HG02642 (cell line): ENCODE data around the gene ENPP6.
"Not testable (repeated sequence)": the region's sequence is repeated elsewhere in the genome, so short reads cannot be mapped to it uniquely, and the experiment has no call there.

Experiments used
- ATAC-seq: cut with Tn5 transposase; IDR thresholded peaks from one replicate; pipeline ENCODE4 v1.9.1; 2021; ENCODE audit warnings: mild to moderate bottlenecking; ENCODE audit not compliant: unreplicated experiment, poor library complexity

Gene ENPP6

DNA sequence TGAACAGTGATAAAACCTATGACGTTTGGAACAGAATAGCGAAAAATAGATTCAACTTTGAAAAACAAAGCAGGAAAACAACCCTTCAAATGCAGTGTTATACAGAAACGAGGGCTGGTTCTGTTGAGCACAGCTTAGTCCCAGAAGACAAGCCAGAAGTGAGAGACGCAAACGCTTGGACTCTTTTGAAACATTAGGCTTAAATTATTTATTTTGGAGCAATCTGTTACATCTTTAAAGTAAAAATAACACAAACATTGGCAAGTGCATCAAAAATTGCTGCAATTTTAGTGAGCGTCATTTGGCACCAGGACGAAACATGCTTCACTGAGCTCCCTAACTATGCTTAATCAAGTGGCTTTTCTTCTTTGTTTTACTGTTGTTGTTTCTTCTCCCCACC lies 63.5 kb downstream of the ENPP6 start:
- ATAC-seq = no peak

DNA sequence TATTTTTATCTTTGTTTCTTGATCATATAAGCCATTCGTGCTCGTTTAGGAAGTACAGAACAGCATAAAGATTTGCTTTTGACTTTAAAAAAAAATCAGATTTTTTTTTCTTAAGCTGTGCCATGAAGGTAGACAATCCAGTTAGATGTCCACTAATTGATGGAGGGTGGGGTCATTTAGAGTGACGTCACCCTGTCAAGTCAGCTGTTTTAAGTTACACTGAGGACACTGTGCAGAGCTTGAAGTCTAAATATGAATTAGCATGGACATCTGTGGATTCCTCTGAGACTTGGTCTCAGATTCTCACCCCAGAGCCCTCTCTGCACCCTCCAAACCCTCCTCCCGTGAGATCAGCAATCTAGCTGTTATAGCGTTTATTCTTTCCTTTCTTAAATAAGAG lies 63.9 kb downstream of the ENPP6 start:
- no peak for ATAC-seq

DNA sequence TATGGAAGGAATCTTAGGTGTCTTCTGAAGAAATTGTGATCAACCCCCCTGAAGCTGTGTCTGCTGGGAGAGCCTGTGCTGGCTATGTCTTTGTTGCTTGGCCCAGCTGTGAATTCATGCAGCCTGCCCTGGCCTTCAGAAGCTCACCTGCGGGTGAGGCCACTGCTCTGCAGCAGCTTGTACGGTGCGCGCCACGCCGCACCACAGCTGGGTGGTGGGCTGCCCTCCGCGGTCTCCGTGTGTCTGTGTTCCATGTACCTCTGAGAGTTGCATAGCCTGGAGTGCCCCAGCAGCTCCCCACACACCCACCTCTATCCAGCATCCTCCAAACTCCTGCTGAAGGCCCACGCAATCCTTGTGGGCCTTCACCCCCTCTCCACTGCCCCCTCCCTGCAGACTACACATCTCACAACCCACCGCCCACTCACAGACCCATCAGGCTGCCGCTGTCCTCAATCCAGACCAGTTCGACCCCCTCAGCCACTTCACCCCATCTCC lies 65.6 kb downstream of the ENPP6 start:
- no peak for ATAC-seq

DNA sequence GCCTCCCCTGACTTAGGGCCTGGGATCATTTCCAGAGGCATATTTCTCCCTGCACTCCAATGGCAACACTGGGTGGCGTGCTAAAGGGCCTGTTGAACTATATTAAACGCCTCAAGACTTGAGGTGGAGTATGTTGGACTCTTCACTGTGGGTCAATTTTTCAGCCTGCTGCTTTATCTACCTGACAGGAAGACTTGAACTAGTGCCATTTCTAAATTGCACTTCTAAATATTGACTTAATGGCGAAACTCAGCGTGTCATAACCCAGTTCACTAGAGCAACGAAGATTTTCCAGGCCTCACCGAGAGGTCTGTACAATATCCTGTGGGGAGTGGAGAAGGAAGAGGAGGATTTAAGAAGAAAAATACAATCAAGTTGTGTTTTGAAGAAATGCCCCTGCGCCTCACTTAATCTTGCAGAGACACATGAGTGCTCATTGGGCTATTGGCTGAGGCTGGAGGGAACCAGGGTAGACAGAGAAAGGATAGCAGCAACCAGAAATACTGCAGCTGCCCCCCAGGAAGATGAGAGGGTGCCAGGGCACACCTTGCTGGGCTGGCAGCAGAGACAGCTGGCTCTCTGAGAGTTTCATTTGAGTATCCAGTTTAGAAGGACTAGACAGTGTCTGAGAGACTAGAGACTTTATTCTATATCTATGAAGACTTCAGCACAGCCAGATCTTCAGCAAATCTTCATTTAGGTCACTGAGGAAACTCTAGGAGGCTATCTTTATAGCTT lies 67.4 kb downstream of the ENPP6 start:
- no peak for ATAC-seq

DNA sequence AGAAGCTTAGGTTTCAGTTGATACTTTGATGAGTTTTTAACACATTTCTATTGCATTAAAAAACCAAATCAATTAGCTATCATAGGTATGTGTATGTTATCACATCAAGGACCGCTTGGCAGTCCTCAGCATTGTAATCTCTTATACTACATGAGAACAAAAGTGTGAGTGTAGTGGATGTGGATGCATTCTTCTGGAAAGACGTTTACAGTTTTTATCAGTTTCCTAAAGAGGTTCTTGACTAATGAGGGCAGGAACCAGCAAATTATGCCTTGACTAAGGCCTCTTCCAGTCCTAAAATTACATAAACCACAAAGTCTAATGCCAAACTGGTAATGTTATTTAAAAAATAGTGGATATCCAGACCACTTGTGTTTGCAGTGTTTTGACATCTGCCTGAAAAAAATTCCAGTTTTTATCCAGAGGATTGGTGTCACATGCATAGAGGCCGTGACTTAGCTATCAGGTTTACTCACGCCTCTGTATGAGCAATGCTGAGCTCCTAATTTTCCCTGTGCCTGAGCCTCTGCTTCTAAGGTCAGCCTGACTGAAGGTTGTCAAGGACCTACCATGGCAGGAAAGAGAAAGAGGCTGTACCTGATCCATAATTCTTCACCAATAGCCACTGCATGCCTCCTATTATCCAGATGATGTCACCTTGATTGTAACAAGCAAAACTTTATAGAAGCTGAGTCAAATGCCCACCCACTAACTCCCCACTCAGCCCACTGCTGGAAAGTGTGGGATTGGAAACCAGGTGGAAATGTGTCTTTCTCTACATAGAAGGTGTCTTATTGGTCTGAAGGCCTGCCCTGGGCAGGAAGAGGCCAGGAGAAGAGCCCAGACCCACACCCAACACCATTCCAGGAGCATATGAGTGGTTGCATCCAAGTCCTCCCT lies 68.7 kb downstream of the ENPP6 start:
- ATAC-seq = no peak

DNA sequence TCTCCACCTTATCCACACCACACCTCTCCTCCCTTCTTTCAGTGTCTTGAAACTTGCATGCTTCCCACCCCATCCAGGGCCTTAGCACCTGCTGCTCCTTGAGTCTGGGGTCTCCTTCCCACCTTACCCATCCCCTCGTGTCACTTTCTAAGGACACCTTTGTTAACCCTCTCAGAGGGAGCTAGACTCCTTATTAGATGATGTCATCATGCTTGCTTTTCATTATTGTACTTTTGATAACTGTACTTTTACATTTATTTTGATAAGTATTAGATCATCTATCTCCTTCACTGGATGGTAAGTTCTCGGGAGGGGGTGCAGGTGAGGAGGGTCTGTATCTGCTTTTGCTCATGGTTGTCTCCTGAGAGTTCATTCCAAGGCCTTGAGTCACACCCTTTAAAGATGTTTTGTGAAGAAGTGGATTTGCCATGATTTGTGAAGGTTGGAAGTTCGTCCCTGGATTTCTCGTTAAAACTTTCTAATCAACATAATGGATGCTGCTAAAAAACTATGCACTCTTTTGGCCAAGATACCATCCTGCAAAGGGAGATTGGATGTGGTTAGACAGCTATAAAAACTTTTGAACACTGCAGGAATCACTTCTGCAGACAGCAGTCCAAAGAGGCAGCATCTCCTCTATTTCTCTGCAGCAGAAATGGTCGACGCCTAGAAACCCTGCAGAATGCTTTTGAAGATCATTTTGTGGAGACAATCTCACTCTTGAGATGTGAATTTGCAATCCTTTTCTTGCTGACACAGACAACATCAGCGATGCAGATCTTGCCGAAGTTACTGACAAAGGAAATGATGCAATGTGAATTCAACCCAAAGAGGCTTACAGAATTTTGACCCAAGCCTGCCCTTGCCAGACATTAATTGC lies 69.6 kb downstream of the ENPP6 start:
- ATAC-seq = no peak

DNA sequence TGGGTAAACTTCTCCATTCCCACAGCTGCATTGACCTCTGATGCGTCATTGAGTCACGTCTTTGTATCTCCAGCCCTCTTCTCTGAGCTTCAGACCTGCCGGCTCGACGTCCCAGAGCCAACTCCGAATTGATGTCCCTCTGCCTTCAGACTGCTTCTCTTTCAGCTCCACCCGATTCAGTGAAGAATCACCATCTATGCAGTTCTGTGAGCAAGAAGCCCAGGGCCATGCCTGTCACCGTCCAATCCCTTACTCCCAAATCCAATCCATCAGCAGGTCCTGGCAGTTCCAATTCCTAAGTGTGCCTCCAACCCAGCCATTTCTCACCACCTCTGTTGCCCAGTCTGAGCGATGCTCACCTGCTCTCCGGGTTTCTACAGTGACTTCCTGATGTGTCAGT lies 70.7 kb downstream of the ENPP6 start:
- ATAC-seq = no peak

DNA sequence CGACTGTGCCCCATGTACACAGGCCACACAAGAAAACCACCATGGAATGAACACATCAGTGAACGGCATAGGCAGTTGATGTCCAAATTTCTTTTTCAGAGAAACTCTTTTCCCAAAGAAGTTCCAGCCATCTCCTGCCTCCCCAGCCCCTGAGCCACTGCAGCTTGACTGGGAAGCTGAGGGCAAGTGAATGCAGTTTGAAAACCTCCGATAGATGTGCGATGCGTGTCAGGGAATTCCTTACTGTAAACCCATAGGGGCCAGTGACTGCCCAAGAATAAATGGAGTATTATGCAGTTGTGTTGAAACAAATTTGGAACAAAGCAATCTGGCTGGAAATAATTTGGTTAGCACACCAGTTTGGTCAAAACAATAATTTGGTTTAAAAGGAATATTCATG lies 72.1 kb downstream of the ENPP6 start:
- ATAC-seq = no peak

DNA sequence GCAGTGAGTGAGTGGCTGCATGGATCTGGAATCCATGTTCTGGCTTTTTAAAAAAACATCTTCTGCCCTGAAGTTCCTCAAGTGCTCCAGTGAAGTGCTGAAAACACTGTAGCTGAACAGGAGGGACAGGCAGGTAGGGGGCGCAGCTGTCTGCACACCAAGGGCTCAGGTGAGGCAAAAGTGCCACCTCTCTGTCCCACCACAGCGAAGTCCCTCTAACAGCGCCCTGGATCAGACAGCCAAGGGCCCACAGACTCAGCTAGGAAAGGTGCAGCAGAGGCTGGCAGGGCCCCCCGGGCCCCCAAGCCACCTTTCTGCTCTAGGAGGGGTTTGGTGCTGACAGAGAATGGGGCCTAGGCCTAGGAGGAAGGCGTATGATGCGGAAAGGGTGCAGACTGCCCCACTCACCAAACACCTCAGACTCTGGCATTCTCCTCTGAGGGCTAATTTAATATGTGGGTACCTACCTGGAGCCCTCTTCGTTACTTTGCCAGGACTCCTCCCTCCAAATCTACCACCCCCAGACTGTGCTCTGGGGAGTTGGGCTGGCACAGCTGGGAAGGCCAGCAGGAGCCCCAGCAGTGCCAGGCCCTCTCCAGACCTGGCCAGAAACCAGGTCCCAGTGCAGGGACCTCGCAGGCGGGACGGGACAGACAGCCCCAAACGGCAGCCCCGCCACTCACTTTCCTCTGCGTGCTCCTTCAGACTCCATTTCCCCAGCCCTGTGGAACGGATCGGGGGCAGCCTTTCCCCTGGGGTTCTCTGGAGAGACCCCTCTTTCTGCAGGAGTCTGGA lies 73.7 kb downstream of the ENPP6 start:
- no peak for ATAC-seq

DNA sequence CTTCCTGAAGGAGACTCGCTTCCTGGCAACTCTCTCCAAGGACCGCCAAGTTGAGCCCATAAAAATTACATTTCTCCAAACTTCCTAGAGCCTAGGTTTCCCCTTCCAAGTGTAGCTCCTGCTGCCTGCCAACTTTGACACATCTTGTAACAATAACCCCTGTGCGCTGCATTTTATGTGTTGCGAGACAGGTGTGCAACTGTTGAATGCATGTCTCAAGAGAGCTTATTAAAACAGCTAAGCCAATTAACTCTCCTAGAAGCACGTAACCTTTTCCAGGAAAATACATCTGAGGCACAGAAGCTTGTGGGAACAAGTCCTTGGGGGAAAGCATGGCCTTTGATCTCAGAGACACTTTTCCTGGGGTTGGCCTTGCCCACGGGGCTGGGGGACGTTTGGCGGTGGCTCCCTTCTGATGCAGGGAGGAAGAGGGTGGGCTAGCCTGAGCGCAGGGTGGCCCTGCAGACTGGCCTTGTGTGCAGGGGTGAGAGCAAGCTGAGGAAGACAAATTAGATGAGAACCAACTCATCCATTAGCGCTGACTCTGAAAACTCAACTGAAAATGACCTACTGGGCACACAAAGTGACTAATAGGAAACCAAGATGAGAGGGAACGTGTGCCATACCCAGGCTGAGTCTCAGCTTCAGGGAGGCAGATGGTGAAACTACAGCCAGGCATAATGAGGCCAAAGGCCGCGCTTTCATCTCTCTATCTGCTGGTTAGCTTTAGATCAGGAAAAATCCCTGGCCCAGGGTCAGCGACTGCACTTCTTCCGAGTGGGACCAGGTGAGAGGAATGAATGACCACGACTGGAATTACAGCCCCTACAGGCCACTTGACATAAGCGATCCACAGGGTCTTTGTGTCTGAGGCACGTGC lies 75.3 kb downstream of the ENPP6 start:
- no peak for ATAC-seq

DNA sequence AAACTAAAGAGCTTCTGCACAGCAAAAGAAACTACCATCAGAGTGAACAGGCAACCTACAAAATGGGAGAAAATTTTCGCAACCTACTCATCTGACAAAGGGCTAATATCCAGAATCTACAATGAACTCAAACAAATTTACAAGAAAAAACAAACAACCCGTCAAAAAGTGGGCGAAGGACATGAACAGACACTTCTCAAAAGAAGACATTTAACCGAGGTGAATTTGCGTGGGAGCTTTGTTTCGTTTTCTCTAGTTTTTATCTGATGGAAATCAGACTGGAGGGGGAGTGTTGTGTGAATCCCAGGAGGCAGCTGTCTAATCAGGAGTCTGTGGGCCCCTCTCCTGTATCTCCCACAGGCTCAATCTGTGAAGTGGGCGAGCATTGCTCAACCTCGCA lies 76.8 kb downstream of the ENPP6 start:
- ATAC-seq = not testable (repeated sequence)

DNA sequence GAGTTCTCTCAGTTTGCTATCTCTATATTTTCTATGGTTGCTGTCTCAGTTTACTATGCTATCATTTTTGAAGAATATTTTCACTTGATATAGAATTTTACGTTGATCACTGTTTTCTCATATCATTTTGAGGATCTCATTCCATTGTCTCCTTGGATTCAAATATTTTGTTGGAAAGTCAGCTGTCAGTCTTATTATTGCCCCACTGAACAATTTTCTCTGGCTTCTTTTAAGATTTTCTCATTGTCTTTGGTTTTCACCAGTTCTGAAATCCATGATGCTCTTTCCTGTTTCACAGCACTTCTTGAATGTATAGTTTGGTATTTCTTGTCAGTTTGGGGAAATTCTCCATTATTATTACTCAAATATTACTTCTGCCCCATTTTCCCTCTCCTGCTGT lies 81.1 kb downstream of the ENPP6 start:
- no peak for ATAC-seq

DNA sequence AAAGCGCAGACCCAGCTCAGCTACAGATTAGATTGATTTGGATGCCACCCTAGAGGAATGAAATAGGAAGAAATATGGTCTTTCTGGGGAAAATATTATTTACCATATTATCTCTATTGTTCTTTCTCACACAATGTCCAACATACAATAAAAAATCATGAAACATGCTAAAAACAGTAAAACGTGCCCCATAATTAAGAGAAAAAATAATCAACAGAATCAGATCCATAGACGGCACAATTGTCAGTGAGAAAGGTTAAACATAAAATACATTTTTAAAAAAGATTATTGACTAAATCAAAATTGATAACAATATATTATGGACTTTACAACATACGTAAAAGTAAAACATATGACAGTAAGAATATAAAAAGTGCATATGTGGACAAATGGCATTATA lies 90.9 kb downstream of the ENPP6 start:
- no peak for ATAC-seq

DNA sequence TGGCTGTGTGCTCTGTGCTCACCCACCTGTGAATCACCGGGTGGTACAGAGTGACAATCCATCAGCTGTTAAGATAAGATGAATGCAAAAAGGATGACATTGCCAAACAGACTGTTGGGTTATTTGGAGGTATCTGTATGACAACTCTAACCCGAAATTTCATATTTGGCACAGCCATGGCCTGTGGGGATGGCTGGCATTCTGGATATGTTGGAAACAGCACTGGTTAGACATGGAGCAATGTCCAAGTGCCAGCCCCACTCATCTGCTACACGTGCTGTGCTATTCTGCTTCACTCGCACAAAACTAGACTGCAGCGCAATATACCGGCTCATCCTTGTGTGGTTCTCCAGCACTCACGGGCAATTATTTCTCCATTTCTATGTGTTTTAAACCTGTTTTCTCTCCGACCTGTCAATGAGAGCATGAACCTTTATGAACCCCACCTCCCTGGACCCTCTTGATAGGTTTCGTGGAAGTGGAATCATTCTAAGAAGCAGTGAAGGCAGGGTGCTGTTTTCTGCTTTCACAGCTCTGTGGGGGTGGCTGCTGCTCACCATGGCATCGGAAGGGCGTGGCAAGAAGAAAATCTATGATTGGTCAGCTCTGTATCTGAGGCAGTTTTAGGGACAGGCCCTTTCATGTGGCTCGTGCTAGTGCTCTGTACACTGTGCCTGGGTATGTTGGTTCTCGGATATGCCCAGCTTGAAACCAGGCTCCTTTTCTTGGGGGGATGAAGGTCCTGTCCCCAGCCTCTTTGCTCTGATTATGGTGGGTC lies 94.9 kb downstream of the ENPP6 start:
- no peak for ATAC-seq

DNA sequence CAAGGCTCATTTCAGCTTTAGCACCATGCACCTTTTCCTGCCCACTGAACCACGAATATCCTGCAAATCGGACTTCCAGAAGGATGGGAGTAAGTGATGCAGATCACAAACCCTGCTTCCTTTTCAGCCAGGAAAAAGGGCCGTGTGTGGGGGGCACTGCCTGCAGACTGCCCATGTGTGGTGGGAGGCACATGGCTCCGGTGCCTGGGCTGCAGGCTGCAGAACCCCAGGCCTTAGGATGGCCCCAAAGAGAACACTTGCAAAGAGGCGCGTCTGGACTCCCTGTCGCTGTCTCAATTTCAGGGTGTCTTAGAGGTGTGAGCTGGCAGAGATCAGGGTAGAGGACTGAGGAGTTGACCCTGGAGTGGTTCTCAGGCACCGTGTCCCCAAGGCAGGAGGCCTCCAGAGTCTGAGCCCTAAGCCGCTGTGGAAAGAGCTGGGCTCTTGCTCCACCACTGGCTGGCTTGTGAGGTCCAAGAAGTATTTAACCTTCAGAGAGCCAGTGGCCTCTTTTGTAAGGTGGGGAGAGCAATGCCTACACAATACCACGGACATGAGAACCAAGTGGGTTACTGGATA lies 97.0 kb downstream of the ENPP6 start:
- no peak for ATAC-seq

DNA sequence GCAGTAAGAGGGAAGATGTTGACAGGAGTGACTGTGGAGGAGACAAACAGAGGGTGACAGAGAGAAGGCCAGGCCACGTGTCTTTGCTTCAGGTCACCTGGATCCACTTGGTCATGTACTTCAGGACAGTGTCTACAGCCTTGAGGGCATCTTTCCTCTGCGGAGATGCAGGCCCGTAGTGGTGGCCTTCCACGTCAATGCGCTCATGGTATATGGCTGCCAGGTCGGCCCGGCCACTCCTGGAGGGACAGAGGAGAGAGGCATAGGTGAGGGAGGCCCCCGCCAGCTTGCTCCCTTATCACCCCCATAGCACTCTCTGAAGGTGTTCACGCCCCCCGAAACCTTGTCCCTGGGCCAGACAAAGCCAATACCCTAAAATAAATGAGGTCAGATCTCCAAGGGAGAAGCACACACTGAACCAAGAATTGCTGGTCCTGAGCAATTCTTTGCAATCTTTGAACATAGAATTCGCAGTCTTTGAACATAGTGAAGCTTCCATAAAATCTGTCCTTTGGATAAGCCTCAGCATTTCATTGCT lies 99.9 kb downstream of the ENPP6 start:
- ATAC-seq = no peak

DNA sequence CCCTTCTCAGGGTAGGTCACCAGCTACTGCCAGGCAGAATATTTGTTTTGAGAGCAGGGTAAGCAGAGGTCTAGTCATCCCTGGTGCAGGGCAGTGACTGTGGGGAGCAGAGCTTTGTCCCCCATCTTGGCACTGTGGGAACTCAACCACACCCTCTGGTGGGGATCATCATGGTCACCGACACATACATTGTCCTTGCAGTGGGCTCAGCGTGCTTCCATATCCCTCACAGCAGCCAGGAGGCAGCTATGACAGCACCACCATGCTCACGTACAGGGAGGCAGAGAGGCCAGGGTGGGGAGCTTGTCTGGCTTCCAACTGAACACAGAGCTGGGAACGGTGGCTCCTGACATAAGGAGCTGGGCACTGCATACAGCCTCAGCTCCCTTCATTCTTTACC lies 102.3 kb downstream of the ENPP6 start:
- ATAC-seq = no peak
